GM18502 (cell line): ENCODE data around the gene APOBEC3G.
"Not testable (repeated sequence)": the region's sequence is repeated elsewhere in the genome, so short reads cannot be mapped to it uniquely, and the experiment has no call there.

Experiments used
- ATAC-seq: cut with Tn5 transposase; IDR thresholded peaks from one replicate; pipeline ENCODE4 v1.9.1; 2021; ENCODE audit warnings: mild to moderate bottlenecking; ENCODE audit not compliant: unreplicated experiment, poor library complexity

The APOBEC3G gene

DNA sequence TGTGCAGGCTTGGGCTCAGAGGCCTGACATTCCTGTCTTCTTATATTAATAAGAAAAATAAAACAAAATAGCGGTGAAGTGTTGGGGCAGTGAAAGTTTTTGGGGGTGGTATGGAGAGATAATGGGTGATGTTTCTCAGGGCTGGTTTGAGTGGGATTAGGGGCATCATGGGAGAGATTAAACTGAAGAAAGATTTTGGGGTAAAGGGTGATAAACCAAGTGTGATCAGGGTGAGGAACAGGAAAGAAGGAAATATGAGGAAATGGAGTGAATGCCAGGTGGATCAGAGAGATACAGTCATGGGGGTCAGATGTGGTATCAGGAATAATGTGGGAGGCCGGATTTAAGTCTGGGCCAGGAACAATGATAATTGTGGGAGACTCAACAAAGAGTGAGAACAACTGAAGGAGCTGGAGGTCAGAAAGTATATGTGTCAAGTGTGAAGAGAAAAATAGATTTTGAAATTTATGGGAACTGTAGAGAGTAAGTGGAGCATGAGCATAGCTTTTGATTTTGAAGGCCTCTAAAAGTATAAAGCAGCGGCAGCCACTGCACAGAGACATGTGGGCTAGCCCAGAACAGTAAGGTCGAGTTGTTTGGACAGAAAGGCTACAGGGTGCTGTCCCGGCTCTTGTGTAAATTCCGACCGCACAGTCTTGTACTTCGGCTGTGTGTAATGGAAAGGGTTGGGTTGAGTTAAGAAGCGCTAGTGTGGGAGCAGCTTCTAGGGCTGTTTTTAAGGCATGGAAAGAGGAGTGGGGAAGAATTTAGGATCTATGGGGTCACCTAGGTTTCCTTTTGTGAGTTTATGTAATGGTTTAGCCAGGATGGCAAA, 10.4 kb upstream of the APOBEC3G start:
- not testable (repeated sequence) for ATAC-seq

GRCh38 chr22:39068033-39068785, 8.9 kb upstream of the APOBEC3G start:
- ATAC-seq = no peak

GRCh38 chr22:39070186-39070585, 6.9 kb upstream of the APOBEC3G start:
- ATAC-seq = no peak

DNA sequence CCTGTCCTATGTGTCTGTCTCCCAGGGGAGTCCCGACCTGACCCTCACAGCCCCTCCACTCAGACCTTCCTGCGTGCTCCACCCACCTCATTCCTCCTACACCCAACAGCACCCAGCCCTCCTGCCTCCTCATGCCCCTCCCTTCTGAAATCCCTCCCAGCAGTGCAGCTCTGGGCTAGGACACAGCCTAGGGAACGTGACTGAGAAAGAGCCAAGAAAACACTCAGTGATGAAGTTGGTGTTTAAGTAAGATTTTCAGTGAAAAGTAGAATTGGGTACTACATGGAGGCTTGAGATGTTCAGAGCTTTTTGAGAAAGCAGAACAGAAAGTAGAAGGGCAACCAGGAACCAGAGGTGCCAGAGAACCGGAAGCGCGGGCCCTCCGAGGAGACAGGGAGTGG, 4.5 kb upstream of the APOBEC3G start:
- ATAC-seq = not testable (repeated sequence)

GRCh38 chr22:39073981-39074380, 3.1 kb upstream of the APOBEC3G start:
- ATAC-seq = no peak

DNA sequence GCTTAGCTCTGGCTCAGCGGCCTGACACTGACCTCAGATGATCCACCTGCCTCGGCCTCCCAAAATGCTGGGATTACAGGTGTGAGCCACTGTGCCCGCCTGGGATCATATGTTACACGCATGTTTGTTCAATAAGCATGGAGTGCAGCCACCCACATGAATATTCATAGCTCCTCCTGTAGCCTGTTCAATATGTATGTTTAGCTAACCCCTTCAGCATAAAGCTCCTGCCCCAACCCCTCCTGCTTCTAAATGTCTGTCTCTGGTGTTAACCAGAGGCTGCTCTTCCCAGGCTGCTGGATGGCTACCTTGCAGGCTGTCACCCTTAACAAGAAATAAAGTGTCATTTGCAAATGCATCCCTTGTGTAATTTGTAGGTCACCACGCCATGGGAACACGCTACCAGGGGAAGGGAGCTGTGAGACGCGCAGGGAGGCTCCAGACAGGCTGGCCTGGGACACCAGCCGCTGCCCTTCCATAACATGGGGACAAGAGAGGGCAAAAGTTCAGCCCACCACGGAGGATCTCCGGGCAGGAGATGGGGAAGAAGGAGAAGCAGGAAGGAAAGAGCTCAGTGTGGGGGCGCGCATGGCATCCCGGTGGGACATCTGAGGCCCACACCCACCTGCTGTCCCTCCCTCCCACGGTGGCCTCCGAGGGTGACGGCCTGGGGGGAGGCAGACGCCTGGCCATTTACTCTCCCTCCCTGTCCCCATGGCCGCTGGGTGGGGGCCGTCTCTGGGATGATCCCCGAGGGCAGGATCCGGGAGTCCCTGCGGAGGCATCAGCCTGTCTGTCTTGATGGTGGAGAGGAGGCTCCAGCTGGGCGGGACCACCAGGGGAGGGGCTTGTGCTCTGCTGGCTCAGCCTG, 685 bp upstream of the APOBEC3G start:
- not testable (repeated sequence) for ATAC-seq

- ATAC-seq = not testable (repeated sequence)
Observed at GRCh38 chr22:39077912-39078311, 837 bp downstream of the APOBEC3G start.

DNA sequence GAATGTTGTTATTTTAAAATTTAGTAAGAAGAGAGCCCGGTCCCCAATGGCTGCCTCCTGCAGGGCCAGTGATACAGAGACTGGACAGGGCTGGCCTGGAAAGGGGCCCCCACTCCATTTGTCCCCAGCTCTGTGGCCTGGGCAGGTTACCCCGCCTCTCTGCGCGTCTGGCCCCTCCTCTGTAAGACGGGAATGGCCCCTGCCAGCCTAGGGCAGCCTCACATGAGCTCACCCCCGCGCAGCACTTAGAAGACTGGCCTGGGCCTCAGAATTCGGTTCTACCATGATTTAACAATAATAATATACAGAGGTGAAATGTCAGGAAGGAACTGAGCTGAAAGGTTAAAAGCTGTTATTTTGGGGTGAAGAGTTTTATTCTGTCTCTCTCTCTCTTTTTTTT, 1.3 kb downstream of the APOBEC3G start:
- no peak for ATAC-seq

- not testable (repeated sequence) for ATAC-seq
Observed at GRCh38 chr22:39079054-39079637, 2.1 kb downstream of the APOBEC3G start.

- ATAC-seq = no peak
Observed at GRCh38 chr22:39080052-39080762, 3.1 kb downstream of the APOBEC3G start.

DNA sequence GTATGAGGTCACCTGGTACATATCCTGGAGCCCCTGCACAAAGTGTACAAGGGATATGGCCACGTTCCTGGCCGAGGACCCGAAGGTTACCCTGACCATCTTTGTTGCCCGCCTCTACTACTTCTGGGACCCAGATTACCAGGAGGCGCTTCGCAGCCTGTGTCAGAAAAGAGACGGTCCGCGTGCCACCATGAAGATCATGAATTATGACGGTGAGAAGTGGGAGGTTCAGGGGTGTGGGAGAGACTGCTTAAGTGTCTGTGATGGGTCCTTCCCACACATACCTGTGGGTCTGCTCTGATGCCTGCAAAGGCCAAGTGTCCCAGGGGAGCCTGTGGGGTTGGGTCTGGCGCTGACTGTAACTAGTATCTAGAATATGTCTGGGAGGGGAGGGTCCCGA, 3.9 kb downstream of the APOBEC3G start:
- ATAC-seq = no peak

- ATAC-seq = no peak
Observed at GRCh38 chr22:39081598-39081997, 4.5 kb downstream of the APOBEC3G start.

- no peak for ATAC-seq
Observed at GRCh38 chr22:39083212-39084165, 6.4 kb downstream of the APOBEC3G start.

DNA sequence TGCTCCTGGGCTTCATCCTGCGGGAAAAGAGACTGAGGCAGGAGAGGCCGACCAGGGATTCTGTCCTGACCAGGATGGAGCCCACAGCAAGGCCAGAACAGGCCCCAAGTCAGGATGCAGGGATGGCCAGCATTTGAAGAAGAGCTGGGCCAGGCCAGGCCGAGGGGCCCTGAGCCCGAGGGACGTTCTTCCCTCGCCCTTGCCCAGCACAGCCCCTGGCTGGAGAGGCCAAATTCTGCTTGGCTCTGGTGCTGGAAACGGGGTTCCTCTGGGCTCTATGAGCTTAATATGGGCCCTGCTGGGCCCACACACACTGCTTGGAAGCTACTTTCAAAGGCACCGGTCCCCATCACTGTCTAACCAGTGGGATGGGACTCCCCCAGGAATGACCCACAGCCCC, 7.6 kb downstream of the APOBEC3G start:
- no peak for ATAC-seq

DNA sequence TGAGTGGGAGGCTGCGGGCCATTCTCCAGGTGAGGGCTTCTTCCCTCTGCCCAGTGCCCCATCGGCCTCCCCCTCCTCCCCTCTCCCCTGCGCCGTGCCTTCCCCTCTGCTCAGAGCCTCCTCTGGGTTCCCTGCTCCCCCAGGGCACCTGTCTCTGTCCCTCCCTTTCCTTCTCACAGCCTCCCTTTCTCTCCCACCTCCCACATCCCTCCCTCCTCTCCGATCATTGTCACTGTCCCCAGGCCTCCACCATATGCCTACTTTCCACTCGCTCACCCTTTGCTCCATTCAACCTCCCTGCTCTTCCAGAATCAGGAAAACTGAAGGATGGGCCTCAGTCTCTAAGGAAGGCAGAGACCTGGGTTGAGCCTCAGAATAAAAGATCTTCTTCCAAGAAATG, 10.0 kb downstream of the APOBEC3G start:
- ATAC-seq = no peak

DNA sequence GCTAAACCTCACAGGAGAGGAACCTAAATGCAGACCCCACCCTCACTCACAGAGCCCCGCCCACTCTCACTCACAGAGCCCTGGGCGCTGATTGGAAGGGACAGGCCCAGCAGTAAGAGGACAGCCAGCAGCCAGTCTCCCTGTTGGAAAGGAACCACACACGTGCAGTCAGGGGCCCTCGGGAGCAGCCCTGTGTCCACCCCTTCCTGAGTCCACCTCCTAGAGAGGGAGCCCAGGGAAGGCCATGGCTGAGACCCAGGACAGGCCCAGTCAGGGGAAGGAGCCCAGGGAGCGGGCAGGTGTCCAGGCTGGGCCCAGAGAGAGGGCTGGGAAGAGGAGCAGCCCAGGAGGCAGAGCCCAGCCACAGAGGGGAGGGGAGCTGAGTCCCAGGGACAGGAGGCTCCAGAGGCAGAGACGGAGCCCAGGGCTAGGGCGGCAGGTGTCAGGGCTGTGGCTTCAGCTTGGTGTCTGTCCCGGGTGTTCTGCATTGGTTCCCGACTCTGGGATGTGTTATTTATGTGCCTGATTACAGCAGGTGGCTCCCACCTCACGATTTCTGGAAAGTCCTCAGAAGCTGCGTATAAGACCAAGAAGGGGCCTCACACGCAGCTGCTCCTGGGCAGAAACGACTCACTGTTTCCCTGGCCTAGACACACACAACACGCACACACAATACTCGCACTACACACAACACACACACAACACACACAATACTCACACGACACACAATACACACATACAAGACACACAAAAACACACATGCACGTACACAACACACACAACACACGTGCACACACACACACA, 11.0 kb downstream of the APOBEC3G start:
- no peak for ATAC-seq

- no peak for ATAC-seq
Observed at GRCh38 chr22:39088685-39089032, 11.6 kb downstream of the APOBEC3G start.

GRCh38 chr22:39089928-39090327, 12.9 kb downstream of the APOBEC3G start:
- ATAC-seq = no peak
